Activated T-helper 1 cell treated with anti-CD3 and anti-CD28 coated beads, Interleukin-12 subunit alpha, Interleukin-12 subunit beta, Interleukin-2, Interleukin-4 antibody, amounts not matched to agents 30 ng/mL and 10 ng/mL and 1 ng/mL, durations not matched to agents 14 hours and 24 hours and 36 hours (primary cell): ENCODE data around the gene TRIP13. TPM values are rescaled to one million over a fixed set of nuclear protein-coding genes. Genes with fewer than 3 reads are reported as not detected.
"Not testable (repeated sequence)": the region's sequence is repeated elsewhere in the genome, so short reads cannot be mapped to it uniquely, and the experiment has no call there.

Source experiments
- DNase-seq: peaks from one replicate; pipeline ENCODE4 v3.0.0; 2021; ENCODE audit warnings: low spot score
- H3K27ac Mint-ChIP-seq: one replicate; pipeline ENCODE4 v1.8.0; 2021; ENCODE audit warnings: mild to moderate bottlenecking, mixed read lengths
- H3K27me3 Mint-ChIP-seq: one replicate; pipeline ENCODE4 v1.8.0; 2022; ENCODE audit warnings: mild to moderate bottlenecking, moderate library complexity, mixed read lengths; ENCODE audit not compliant: insufficient read depth
- H3K36me3 Mint-ChIP-seq: one replicate; pipeline ENCODE4 v1.8.0; 2021; ENCODE audit warnings: low read depth, mixed read lengths
- H3K4me1 Mint-ChIP-seq: one replicate; pipeline ENCODE4 v1.8.0; 2021; ENCODE audit warnings: low read depth, mixed read lengths
- H3K4me3 Mint-ChIP-seq: one replicate; pipeline ENCODE4 v1.8.0; 2021; ENCODE audit warnings: mild to moderate bottlenecking, moderate library complexity, mixed read lengths
- H3K9me3 Mint-ChIP-seq: one replicate; pipeline ENCODE4 v1.8.0; 2021; ENCODE audit warnings: mixed read lengths
- intact Hi-C: fragments of 100-400 bp; cut with micrococcal nuclease; formaldehyde crosslinking; loops from one replicate; pipeline ENCODE4 v1.15.1; 2024
- total RNA-seq: library from RNA; stranded (reverse); gene quantifications from 2 replicates; pipeline ENCODE4 v1.2.3, GENCODE V29; 2022

Gene TRIP13
- total RNA-seq, 1 donor from 2014 or later: 37.2 TPM

- intact Hi-C loops: no loop called here
- peaks cover 58% of the 10 kb centered on the region for H3K36me3 Mint-ChIP-seq
Measured at GRCh38 chr5:871596-872298, 20.9 kb upstream of the TRIP13 start.

GRCh38 chr5:872301-872700 is 20.4 kb upstream of the TRIP13 start:
- Mint-ChIP-seq H3K36me3 (peaks cover 58% of the 10 kb centered on the region), H3K27ac (no peak overlapping the region)

More at GRCh38 chr5:871596-872298, 20.9 kb upstream of the TRIP13 start:
- no peak for DNase-seq
- Mint-ChIP-seq H3K4me1 (no peaks in the 10 kb centered on the region), H3K4me3 (no peak overlapping the region), H3K9me3 (no peaks in the 10 kb centered on the region), H3K27ac (no peak overlapping the region), H3K27me3 (no peaks in the 10 kb centered on the region)

GRCh38 chr5:873328-873727 is 19.4 kb upstream of the TRIP13 start:
- Mint-ChIP-seq H3K27me3 (no peaks in the 10 kb centered on the region), H3K4me3 (no peak overlapping the region), H3K36me3 (peaks cover 57% of the 10 kb centered on the region), H3K9me3 (no peaks in the 10 kb centered on the region), H3K27ac (no peak overlapping the region), H3K4me1 (no peaks in the 10 kb centered on the region)
- DNase-seq: no peak
- intact Hi-C loops: no loop called here

More at GRCh38 chr5:872301-872700, 20.4 kb upstream of the TRIP13 start:
- H3K27me3 Mint-ChIP-seq: no peaks in the 10 kb centered on the region
- intact Hi-C loops: no loop called here
- H3K9me3 Mint-ChIP-seq: no peaks in the 10 kb centered on the region
- no peaks in the 10 kb centered on the region for H3K4me1 Mint-ChIP-seq
- H3K4me3 Mint-ChIP-seq: no peak overlapping the region
- DNase-seq: no peak

- Mint-ChIP-seq H3K9me3 (no peaks in the 10 kb centered on the region), H3K4me1 (no peaks in the 10 kb centered on the region), H3K36me3 (peaks cover 42% of the 10 kb centered on the region), H3K27me3 (no peaks in the 10 kb centered on the region), H3K27ac (no peak overlapping the region), H3K4me3 (no peak overlapping the region)
- intact Hi-C loops: no loop called here
- no peak for DNase-seq
Measured at GRCh38 chr5:875931-876330, 16.8 kb upstream of the TRIP13 start.

GRCh38 chr5:876398-877365 is 16.0 kb upstream of the TRIP13 start:
- intact Hi-C loops: no loop called here
- H3K36me3 Mint-ChIP-seq: peaks cover 41% of the 10 kb centered on the region
- no peaks in the 10 kb centered on the region for H3K27me3 Mint-ChIP-seq
- DNase-seq: no peak
- H3K27ac Mint-ChIP-seq: no peak overlapping the region
- no peaks in the 10 kb centered on the region for H3K4me1 Mint-ChIP-seq
- no peak overlapping the region for H3K4me3 Mint-ChIP-seq
- H3K9me3 Mint-ChIP-seq: no peaks in the 10 kb centered on the region

- Mint-ChIP-seq H3K4me1 (peaks cover 12% of the 10 kb centered on the region), H3K36me3 (peaks cover 55% of the 10 kb centered on the region)
- DNase-seq: no peak
Measured at GRCh38 chr5:878125-878524, 14.6 kb upstream of the TRIP13 start.

GRCh38 chr5:878677-879076 is 14.0 kb upstream of the TRIP13 start:
- H3K4me3 Mint-ChIP-seq, H3K27ac Mint-ChIP-seq, H3K27me3 Mint-ChIP-seq, intact Hi-C loops, DNase-seq: not testable (repeated sequence)
- peaks cover 12% of the 10 kb centered on the region for H3K9me3 Mint-ChIP-seq
- peaks cover 57% of the 10 kb centered on the region for H3K36me3 Mint-ChIP-seq
- H3K4me1 Mint-ChIP-seq: peaks cover 15% of the 10 kb centered on the region

More at GRCh38 chr5:878125-878524, 14.6 kb upstream of the TRIP13 start:
- Mint-ChIP-seq H3K27ac (no peak overlapping the region), H3K4me3 (no peak overlapping the region), H3K27me3 (no peaks in the 10 kb centered on the region), H3K9me3 (peaks cover 12% of the 10 kb centered on the region)
- intact Hi-C loops: no loop called here

GRCh38 chr5:880816-881550 is 11.7 kb upstream of the TRIP13 start:
- intact Hi-C loops: no loop called here
- H3K9me3 Mint-ChIP-seq: peaks cover 12% of the 10 kb centered on the region
- no peak overlapping the region for H3K27ac Mint-ChIP-seq
- DNase-seq: no peak
- H3K4me1 Mint-ChIP-seq: peaks cover 15% of the 10 kb centered on the region
- H3K36me3 Mint-ChIP-seq: peaks cover 60% of the 10 kb centered on the region
- no peaks in the 10 kb centered on the region for H3K27me3 Mint-ChIP-seq
- H3K4me3 Mint-ChIP-seq: no peak overlapping the region

- Mint-ChIP-seq H3K4me3 (no peak overlapping the region), H3K9me3 (peaks cover 12% of the 10 kb centered on the region), H3K27me3 (no peaks in the 10 kb centered on the region), H3K36me3 (peaks cover 66% of the 10 kb centered on the region), H3K4me1 (peaks cover 15% of the 10 kb centered on the region), H3K27ac (no peak overlapping the region)
- intact Hi-C loops: no loop called here
- no peak for DNase-seq
Measured at GRCh38 chr5:881551-881935, 11.1 kb upstream of the TRIP13 start.

- H3K4me3 Mint-ChIP-seq: no peak overlapping the region
- H3K4me1 Mint-ChIP-seq: peaks cover 15% of the 10 kb centered on the region
- H3K27me3 Mint-ChIP-seq: no peaks in the 10 kb centered on the region
- H3K9me3 Mint-ChIP-seq: peaks cover 12% of the 10 kb centered on the region
- H3K36me3 Mint-ChIP-seq: peaks cover 70% of the 10 kb centered on the region
- intact Hi-C loops: no loop called here
- H3K27ac Mint-ChIP-seq: peak overlapping the region; percentile 92
- no peak for DNase-seq
Measured at GRCh38 chr5:882253-883183, 10.2 kb upstream of the TRIP13 start.

GRCh38 chr5:883475-884181 is 9.1 kb upstream of the TRIP13 start:
- Mint-ChIP-seq H3K4me3 (no peak overlapping the region), H3K36me3 (peaks cover 73% of the 10 kb centered on the region), H3K9me3 (peaks cover 12% of the 10 kb centered on the region), H3K27ac (no peak overlapping the region), H3K4me1 (peaks cover 20% of the 10 kb centered on the region), H3K27me3 (no peaks in the 10 kb centered on the region)
- no peak for DNase-seq
- intact Hi-C loops: no loop called here
